HG03575 (cell line): ENCODE results near the gene CDH15.

ENCODE experiments used
- ATAC-seq: cut with Tn5 transposase; IDR thresholded peaks from one replicate; pipeline ENCODE4 v1.9.1; 2021; ENCODE audit not compliant: unreplicated experiment, insufficient number of reproducible peaks, low FRiP score; ENCODE audit errors: extremely low read depth

Gene CDH15

DNA sequence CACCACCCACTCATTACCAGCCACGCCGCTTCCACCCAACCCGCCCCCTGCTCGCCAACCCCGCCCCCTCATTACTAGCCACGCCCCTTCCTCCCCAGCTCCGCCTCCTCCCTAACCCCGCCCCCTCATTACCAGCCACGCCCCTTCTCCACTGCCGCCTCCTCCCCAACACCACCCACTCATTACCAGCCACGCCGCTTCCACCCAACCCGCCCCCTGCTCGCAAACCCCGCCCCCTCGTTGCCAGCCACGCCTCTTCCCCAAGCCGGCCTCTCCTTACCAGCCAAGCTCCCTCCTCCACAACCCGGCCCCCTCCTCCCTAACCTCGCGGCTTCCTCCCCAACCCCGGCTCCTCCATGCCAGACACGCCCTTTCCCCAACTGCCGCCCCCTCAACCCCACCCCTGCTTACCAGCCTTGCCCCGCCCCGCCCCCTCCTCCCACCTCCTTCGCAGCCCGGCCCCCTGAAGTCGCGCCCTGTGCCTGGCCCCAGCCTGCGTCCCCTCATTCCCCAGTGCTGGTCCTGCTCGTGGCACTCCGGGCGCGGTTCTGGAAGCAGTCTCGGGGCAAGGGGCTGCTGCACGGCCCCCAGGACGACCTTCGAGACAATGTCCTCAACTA, 21.5 kb downstream of the CDH15 start:
- no peak for ATAC-seq

DNA sequence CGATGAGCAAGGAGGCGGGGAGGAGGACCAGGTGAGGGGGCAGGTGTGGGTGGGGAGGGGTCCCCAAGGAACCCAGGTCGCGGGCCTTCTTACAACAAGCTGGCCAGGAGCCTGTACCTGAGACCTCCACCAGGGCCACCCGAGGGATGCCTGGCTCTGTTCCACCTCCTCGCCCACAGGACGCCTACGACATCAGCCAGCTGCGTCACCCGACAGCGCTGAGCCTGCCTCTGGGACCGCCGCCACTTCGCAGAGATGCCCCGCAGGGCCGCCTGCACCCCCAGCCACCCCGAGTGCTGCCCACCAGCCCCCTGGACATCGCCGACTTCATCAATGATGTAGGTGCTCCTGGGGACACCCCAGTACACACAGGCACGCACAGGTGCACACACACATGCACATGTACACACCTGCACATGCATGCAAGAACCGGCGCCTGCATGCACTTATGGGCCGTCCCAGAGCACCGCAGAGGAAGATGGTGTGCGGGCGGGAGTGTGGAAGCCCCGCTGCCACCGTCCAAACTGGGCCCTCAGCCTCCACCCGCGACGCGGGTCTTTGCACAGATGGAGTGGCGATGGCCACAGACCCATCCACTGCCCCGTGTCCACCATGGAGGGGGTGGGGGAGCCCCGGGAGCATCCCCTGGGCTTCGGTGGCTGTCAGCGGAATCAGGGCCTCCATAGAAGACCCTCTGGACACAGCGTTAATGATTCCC, 22.2 kb downstream of the CDH15 start:
- no peak for ATAC-seq

DNA sequence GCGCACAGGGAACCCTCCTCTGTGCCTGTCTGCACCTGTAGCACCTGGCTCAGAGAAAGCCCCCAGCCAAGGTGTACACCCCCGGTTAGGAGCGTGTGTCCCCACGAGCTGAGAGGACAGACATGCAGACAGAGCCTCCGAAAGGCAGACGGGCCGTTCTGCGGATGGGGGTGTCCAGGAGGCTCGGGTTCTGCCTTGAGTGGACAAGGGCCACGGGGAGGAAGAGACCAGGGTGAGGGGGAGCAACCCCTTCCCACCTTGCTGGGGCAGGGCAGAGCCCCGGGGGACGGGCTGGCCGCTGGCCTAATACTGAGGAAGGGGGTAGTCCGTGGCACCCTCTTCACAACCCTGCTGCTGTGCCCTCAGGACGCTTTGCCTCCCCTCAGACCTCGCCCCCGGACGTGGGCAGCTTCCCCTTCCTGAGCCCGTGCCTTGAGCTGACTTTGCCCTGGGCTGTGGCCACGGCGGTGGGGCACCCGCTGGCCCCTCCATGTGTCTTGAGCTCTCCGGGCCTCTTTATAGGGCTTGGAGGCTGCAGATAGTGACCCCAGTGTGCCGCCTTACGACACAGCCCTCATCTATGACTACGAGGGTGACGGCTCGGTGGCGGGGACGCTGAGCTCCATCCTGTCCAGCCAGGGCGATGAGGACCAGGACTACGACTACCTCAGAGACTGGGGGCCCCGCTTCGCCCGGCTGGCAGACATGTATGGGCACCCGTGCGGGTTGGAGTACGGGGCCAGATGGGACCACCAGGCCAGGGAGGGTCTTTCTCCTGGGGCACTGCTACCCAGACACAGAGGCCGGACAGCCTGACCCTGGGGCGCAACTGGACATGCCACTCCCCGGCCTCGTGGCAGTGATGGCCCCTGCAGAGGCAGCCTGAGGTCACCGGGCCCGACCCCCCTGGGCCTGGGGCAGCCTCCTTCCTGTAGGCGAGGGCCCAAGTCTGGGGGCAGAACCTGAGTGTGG, 23.1 kb downstream of the CDH15 start:
- no peak for ATAC-seq

DNA sequence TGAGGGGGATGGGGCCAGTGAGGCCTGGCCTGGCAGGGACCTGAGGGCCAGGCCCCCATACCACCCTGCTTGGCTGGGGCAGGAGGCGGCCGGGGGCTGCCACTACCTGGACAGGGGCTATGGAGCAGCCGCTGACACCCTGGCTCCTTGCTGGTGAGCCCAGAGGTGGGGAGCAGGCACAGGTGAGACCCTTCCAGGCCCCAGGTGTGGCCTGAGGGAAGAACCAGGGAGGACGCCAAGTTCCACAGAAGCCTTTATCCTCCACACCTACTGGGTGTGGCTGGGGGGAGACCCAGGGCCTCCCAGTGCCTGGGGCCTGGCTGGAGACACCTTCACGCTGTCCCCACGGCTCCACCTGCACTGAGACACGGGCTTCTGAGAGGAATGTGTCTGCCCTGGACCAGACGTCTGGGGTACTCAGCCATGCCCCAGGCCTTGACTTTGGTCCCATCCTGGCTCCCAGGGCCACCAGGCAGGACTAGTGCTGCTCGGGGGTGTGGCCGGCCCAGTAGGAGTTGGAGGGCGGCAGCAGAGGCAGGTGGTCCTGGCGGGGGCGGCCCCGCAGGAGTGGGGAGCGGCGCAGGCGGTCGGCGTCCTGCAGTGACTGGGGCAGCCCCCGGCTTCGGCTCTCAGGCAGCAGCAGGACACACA, 24.1 kb downstream of the CDH15 start:
- no peak for ATAC-seq

DNA sequence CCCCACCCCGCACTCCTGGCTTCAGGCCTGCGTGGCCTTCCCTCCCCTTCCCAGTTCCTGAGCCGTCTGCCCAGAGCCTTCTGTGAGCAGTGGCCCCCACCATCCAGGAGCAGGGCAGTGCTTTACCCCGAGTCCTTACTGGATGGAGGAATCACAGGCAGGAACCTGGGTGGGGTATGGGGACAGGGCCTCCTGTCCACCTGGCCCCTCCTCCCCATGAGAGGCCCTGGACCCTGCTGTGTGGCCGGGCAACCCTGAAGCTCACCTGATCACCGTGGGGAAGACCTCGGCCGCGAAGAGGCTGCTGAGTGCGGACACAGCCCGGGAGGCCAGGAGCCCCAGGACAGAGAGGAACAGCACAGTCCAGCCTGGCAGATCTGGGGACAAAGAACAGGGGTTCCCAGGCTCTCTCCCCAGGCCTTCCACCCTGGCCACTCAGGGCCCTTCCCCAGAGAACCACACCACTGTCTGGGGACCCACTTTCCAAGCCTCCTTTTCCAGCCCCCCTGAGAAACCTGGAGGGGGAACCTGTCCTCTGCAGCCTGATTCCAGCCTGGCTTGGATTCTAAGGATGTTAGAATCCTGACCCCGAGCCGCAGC, 25.6 kb downstream of the CDH15 start:
- no peak for ATAC-seq

DNA sequence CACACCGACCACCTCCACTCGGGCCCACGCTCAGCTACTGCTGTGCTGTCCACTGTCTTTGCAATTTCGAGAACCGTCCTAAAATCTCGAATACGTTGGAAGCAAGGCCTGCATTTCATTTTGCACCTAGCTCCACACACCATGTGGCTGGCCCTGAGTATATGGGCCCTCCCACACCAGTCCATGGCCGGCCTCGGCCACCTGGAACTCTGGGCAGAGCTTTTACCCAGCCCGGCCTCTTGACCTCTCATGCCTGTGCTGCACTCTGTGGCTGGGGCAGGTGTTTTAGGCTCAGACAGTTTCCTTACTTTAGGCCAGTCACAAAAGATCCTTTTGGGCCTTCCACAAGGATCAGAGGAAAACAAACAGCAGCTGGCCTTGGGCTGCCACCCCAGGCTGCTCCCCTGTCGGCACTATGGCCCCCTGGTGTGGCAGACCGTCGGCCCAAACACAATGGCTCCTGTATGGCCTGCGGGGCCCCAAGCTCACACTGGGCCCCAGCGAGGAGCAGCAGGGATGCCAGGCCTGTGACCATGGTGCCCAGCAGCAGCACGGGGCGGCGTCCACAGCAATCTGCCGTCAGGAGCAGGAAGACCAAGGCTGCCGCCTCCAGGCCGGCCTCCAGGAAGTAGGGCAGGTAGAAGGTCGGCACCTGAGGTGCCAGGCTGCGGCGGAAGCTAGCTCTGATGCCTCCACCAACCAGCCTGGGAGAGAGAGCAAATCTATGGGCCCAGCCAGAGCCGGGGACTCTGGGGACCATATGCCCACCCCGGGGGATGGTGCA, 26.3 kb downstream of the CDH15 start:
- ATAC-seq, result no peak

DNA sequence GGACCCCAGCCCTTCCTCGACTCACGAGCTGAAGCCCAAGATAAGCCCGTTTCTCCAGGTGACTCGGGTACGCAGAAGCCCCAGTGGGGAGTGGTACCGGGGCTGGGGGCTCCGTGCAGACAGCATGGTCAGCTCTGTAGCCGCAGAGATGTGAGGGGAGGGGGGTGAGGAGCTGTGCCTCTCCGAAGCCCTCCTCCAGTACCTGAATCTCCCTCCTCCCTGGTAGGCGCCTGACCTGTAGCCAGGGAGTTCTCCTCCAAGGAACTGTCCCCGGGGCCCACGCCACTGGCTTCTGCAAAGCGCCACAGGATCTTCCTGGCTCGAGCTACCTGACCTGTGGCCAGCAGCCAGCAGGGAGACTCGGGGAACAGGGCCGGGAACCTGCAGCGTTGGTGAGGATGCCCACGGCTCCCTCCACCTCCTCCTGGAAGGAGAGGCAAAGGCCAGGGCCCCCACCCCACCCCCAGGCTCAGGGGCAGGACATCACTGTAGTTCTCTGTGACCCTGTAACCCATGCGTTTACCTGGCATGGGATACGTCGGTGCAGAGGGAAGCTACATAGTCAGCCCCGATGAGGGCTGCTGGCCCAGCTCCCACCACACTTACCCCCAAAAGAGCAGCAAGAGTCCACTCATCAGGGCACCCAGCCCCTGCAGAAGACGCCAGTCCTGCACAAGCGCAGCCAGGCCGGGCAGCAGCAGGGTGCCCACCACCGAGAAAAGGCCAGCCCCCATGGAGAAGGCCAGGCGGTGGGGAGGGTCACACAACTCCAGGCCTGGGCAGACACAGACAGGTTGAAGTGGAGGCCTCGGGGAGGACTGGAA, 27.1 kb downstream of the CDH15 start:
- no peak for ATAC-seq

DNA sequence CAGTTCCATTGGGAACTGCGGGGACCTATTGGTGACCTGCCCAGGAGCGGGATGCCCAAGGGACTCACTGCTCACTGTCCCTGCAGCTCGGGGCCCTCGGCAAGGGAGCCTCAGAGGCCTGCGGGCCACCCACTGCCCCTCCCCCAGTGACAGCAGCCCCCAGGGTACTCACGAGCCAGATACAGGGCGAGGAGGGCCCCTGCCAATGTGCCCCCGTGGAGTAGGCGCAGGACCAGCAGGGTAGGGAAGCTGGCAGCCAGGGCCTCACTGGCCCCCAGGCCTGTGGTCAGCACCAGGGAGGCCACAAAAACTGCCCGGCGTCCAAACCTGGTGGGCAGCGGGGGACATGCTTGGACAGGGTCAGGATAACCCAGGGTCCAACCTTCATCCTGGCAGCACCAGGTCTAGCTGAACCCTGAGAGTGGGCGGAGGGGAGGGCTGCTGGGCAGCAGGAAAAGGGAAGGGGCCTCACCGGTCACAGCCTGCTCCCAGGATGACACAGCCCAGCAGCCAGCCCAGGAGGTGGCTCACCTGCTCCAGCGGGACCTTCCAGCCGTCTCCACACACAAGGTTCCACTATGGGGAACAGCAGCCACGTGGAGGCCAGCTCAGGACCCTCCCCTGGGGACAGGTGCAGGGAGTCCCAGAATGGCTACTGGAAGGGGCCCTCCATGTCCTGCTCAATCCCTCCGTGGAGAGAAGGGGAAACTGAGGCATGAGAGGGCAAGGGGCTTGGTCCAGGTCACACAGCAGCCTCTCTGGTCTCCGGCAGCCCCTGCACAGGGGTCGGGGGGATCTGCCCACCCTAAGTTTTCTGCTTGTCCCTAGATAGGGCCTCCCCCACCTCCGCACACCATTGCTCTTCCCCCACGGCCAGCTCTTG, 27.9 kb downstream of the CDH15 start:
- ATAC-seq, result no peak

DNA sequence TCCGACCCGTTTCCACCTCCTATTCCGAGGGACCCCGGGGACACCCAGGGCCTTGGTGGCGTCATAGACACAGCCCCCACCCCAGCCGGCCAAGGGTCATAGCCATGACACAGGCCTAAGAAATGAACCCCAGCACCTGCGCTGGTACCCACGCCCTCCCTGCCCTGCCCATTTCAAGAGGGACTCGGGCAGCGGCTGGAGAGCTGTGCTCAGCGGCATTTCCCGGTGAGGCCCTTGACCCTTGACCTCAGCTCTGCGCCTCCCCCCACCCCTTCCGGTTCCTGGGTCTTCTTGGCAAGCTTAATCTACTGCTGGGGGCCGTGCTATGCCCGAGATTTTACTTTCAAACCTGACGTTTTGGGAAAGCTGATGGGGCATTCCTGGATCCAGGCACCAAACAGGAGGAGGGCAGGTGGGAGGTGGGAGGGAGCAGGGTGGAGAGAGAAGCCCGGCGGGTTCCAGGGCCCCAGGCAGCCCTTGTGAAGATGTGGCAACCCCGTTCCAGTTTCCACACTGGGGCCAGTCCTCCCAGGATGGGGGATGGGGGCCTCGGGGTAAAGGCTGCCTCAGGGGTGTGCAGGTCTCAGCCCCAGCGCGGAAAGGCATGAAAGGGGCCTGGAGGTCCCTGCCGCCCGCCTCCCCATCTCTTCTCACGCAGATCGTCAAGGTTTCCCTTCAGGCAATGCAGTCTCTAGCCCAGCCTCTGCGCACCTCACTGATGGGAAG, 28.7 kb downstream of the CDH15 start, which contains the start of gene SLC22A31:
SLC22A31 (minus strand) TSS at position 414 of the 726 bp plus-strand sequence; CDS start at position 378, 36 bp downstream.
- no peak for ATAC-seq

DNA sequence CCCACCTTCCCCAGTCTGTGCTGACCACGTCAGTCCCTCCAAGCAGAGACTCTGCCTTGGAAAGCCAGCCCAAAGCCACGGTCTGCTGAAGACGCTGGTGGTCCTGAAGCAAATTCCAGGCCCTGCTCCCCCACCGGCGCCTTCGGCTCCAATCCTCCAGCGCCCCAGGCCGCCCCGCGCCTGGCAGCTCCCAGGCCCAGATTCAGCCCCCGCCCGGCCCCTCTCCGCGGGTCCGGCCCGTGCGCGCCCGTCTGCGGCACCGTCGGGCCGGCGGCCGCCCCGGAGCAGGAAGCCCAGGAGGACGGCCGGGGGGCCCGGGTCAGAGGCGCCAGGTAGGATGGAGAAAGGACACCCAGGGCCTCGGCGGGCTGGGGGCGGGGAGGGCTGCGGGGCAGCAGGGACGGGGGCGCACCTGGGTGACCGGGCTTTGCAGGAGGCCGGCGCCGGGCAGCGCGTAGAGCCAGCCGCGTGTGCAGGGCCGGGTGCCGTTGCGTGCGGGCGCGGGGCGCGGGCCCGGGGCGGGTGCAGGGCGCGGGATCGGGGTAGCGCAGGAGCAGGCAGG, 29.4 kb downstream of the CDH15 start:
- no peak for ATAC-seq

DNA sequence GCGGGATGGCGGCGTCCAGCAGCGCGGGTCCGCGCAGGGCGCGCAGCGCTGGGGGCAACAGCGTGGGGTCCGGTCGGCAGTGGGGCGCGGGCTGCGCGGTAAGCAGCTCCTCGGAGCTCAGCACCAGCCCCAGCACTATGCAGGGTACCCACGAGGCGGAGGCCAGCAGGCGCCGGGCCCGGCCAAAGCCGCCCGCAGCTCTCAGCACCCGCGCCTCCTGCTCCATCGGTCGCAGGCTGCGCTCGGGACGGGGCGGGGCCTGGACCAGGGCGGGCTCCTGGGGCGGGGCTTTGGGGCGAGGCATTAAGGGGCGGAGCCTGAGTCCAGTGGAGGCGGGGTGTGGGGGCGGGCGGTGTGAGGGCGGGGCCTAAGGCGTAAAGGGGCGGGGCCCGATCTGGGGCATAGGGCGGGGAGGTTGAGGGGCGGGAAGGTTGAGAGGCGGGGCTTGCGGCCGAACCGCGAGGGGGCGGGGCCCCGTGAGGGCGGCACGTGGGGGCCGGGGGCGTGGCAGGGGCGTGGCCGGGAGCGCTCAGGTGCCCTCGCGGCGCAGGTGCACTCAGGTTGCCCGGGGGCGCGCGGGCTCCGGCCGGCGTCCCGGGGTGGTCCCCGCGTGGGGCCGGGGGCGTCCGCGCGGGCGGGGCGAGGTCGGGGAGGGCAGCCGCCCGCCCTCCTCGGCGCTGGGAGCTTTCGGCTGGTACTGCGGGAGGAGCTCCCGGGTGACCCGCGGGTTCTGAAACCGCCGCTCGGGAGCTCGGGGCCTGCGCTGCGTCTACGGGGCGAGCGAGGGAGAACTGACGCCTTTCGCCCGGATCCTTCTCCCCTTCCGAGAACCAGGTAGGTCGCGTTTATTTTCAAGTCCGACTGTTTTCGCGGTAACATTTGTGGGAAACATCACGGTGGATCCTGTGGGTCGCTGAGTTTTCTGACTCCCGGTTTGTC, 30.2 kb downstream of the CDH15 start:
- ATAC-seq, result no peak

DNA sequence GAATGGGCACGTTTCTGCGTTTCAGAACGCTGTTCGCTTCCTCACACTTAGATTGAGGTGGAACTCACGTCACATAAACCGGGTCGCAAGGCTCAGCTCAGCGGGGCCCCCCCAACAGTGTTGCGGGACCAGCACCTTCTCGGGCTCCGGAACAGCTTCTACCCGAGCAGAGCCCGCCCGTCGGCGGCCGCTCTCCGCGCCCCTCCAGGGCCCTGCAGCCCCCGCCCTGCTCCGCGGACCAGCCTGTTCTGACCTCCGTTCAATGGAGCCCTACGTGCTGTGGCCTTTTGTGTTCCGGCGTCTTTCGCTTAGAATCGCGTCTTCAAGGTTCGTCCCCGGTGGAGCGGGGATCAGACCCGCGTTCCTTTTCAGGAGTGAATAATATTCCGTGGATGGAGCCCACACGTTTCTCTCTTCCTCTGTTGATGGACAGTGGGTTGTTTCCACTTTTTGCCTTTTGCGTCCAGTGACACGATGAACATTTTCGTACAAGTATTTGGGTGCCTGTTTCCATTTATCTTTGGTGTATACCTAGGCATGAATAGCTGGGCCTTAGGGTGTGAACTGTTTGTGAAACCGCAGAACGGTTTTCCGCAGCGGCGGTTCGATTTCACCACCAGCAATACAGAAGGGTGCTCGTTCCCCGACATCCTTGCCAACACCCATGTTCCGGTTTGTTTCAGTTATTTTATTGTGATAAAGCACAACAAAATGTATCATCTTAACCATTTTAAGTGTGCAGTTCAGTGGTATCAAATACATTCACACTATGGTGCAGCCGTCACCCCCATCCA, 31.1 kb downstream of the CDH15 start:
- no peak for ATAC-seq

DNA sequence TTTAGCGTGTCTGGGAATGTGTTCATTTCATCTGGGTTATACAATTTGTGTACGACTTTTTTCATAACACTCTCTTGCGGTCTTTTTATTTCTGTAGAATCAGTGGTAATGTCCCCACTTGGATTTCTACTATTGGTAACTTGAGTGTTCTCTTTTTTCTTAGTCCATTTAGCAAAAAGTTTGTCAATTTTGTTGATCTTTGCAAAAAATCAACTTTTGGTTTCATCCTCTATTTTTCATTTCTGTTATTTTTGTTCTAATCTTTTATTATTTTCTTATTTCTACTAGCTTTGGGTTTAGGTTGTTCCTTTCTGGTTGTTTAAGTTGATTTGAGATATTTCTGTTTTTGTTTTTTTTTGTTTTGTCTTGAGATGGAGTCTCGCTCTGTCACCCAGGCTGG, 36.4 kb downstream of the CDH15 start:
- ATAC-seq, result no peak

DNA sequence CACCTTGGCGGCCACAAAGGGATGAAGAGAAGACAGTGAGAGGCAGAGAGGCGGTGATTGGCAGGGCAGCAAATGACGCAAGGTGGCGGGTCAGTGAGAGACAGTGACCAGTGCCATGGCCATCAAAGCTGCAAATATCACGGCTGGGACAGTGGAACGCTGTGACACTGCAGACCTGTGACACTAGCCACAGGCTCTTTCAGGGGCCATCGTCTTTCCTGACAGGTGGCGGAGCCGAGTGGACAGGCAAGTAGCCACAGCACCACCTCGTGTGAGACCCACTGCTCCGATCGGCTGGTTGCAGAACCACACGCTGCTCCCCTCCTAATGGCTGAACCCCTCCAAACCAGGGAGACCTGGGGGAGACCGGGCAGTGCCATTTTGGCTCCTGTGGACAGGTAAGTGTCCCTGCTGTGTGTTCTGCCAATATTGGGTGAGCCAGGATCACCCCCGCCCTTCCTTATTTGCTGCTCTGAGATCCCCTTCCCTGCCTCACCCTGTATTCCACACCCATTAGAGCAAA, 38.0 kb downstream of the CDH15 start:
- ATAC-seq, result no peak
